GM12878 (cell line): Measurements from ENCODE around the gene LASP1NB.
"Not testable (repeated sequence)": the region's sequence is repeated elsewhere in the genome, so short reads cannot be mapped to it uniquely, and the experiment has no call there.

ENCODE experiments used
- ATAC-seq: fragments of 200-7000 bp; cut with Tn5 transposase; 3 replicates; pipeline ENCODE4 v1.9.1; 2020; ENCODE audit warnings: mild to moderate bottlenecking, moderate library complexity
- BruUV-seq: library from RNA; stranded (reverse); fragments of 400-500 nt; replicated peaks from 2 replicates; lab custom pipeline; 2021; lab: Mats Ljungman, UMichigan
- CTCF ChIA-PET: fragments of 300-600 bp; sonication (Branson Sonifier 250); formaldehyde crosslinking; extraction: SDS; loops from one replicate; lab custom pipeline; 2021; ENCODE audit warnings: inconsistent platforms; lab: Yijun Ruan, JAX
- POLR2A ChIA-PET: fragments of 350-600 bp; formaldehyde crosslinking; extraction: SDS; loops from one replicate; lab custom pipeline; 2021; ENCODE audit warnings: inconsistent platforms; lab: Charles Lee
- RAD21 ChIA-PET: fragments of 300-600 bp; sonication (Branson Sonifier 250); formaldehyde crosslinking; loops from one replicate; lab custom pipeline; 2023; ENCODE audit warnings: antibody characterized with exemption; ENCODE audit not compliant: unreplicated experiment; lab: Charles Lee
- SMC1A ChIA-PET: fragments of 300-600 bp; sonication (Branson Sonifier 250); formaldehyde crosslinking; loops from one replicate; lab custom pipeline; 2023; ENCODE audit not compliant: unreplicated experiment, uncharacterized antibody; lab: Charles Lee
- DNase-seq: peaks from one replicate; pipeline ENCODE4 v3.0.0-alpha.2; 2011; ENCODE audit warnings: low read depth, low spot score
- FAIRE-seq: peaks from 3 replicates; lab custom pipeline; 2011; peaks lifted over from hg19 to GRCh38; lab: Jason Lieb, UNC
- H2AFZ ChIP-seq: 2 replicates; pipeline ENCODE4 v1.6.0; 2011; ENCODE audit warnings: low read depth, low read length, control low read depth; ENCODE audit not compliant: control insufficient read depth
- H3K27ac ChIP-seq: 2 replicates; pipeline ENCODE4 v1.5.1; 2011; ENCODE audit warnings: control low read depth; ENCODE audit not compliant: control insufficient read depth, insufficient read depth
- H3K27me3 ChIP-seq, 2 experiments: replicated peaks in 1 of 2; 2 replicates each; pipeline versions ENCODE4 v1.6.0 to v1.6.1; 2011; ENCODE audit warnings: low read length in 1 of 2; ENCODE audit not compliant: control insufficient read depth in 2 of 2, insufficient read depth in 2 of 2
- H3K36me3 ChIP-seq, 2 experiments: 2 replicates each; pipeline ENCODE4 v1.5.1; 2011; ENCODE audit warnings: low read length in 1 of 2; ENCODE audit not compliant: control insufficient read depth in 2 of 2, insufficient read depth in 2 of 2
- H3K4me1 ChIP-seq: 2 replicates; pipeline ENCODE4 v1.6.1; 2011; ENCODE audit warnings: mild to moderate bottlenecking, low read length, moderate library complexity, mixed read lengths; ENCODE audit not compliant: control insufficient read depth, insufficient read depth
- H3K4me2 ChIP-seq: 2 replicates; pipeline ENCODE4 v1.6.0; 2011; ENCODE audit warnings: control low read depth; ENCODE audit not compliant: control insufficient read depth, insufficient read depth
- H3K4me3 ChIP-seq: fragments of 200-600 bp; sonication (generic); 2 replicates; pipeline ENCODE4 v1.5.1; 2016
- H3K79me2 ChIP-seq: 2 replicates; pipeline ENCODE4 v1.6.0; 2011; ENCODE audit warnings: low read length; ENCODE audit not compliant: control insufficient read depth, insufficient read depth
- H3K9ac ChIP-seq: 2 replicates; pipeline ENCODE4 v1.8.0; 2011; ENCODE audit warnings: low read length, control low read depth, mixed read lengths; ENCODE audit not compliant: control insufficient read depth, insufficient read depth
- H3K9me3 ChIP-seq: replicated peaks from 3 replicates; pipeline ENCODE4 v1.5.1; 2011; ENCODE audit warnings: mild to moderate bottlenecking, low read length; ENCODE audit not compliant: control insufficient read depth, insufficient read depth
- H4K20me1 ChIP-seq: 2 replicates; pipeline ENCODE4 v1.6.0; 2011; ENCODE audit not compliant: control insufficient read depth, insufficient read depth
- HDAC2 ChIP-seq: fragments of 200-600 bp; sonication (generic); IDR thresholded peaks from 2 replicates; pipeline ENCODE4 v1.6.1; 2017
- HDGF ChIP-seq: fragments of 450-650 bp; IDR thresholded peaks from 2 replicates; pipeline ENCODE4 v1.6.1; 2016; ENCODE audit warnings: antibody characterized with exemption
- WGBS: methylation state at CpG from one replicate; pipeline ENCODE4 v1.1.6; 2016; ENCODE audit warnings: low lambda C conversion rate; ENCODE audit not compliant: insufficient replicate concordance, insufficient coverage; ENCODE audit errors: missing lambda C conversion rate; 5-methylcytosine and 5-hydroxymethylcytosine counted together
- in situ Hi-C: fragments of 300-500 bp; cut with MboI; formaldehyde crosslinking; loops from 9 replicates; pipeline ENCODE4 v1.14.3; 2018; ENCODE audit warnings: mixed read lengths
- intact Hi-C: fragments of 100-400 bp; cut with micrococcal nuclease; formaldehyde crosslinking; loops from one replicate; pipeline ENCODE4 v1.14.2; 2022; ENCODE audit not compliant: unreplicated experiment

Gene LASP1NB

GRCh38 chr17:38933962-38934361 lies 8.5 kb downstream of the LASP1NB start:
- H3K79me2 ChIP-seq, FAIRE-seq, H3K36me3 ChIP-seq, H4K20me1 ChIP-seq, H3K9me3 ChIP-seq, SMC1A ChIA-PET, H3K4me1 ChIP-seq, in situ Hi-C loops, H3K4me3 ChIP-seq, POLR2A ChIA-PET, RAD21 ChIA-PET, H3K27me3 ChIP-seq, BruUV-seq, H2AFZ ChIP-seq, DNase-seq, ATAC-seq, intact Hi-C loops, H3K4me2 ChIP-seq, H3K27ac ChIP-seq, H3K9ac ChIP-seq: not testable (repeated sequence)
- CTCF ChIA-PET: interaction anchor here (1.1 kb wide), 1 partner anchor 230 kb away, joined by 3 read pairs; no protein-coding TSS in a partner anchor
- WGBS: 55% methylated on average over 9 of the region's 9 CpGs

GRCh38 chr17:38939987-38940386 lies 14.6 kb downstream of the LASP1NB start:
- DNase-seq: no peak
- intact Hi-C loops: no loop called here
- FAIRE-seq: no peak
- H3K9ac ChIP-seq: no peak overlapping the region
- no peak for TF ChIP-seq HDGF
- no peak for TF ChIP-seq HDAC2
- TF ChIP-seq, all 136 proteins: peak for 0
- Histone ChIP-seq H3K4me1 (peaks cover 7% of the 10 kb centered on the region; the same call in 1 of the 2 replicates), H4K20me1 (no peaks in the 10 kb centered on the region), H3K4me2 (no peak overlapping the region), H3K27me3 (no peaks in the 10 kb centered on the region), H3K36me3 (no peaks in the 10 kb centered on the region), H2AFZ (no peak overlapping the region), H3K9me3 (no peaks in the 10 kb centered on the region), H3K4me3 (no peak overlapping the region), H3K79me2 (no peaks in the 10 kb centered on the region), H3K27ac (no peak overlapping the region)
- no TSS peak for BruUV-seq
- SMC1A ChIA-PET: interaction anchor here (0.9 to 1.2 kb wide), 3 partner anchors 23 to 69 kb away, joined by 3 read pairs; no protein-coding TSS in a partner anchor
- RAD21 ChIA-PET: interaction anchor here (0.6 kb wide), 1 partner anchor 150 kb away, joined by 3 read pairs; no protein-coding TSS in a partner anchor
- POLR2A ChIA-PET: no interaction called here
- no peak for ATAC-seq
- CTCF ChIA-PET: interaction anchor here (1.1 to 1.7 kb wide), 2 partner anchors 52 to 69 kb away, joined by 3 read pairs; no protein-coding TSS in a partner anchor
- in situ Hi-C loops: no loop called here
